ENCODE data around the gene SLC22A4.

GRCh38 chr5:132370181-132370970, 76.2 kb downstream of the SLC22A4 start:
- TF ChIP-seq GABPA (IDR thresholded peaks at IDR 0.05 in 1 of 2, conservative IDR thresholded peaks at IDR 0.05 in 1 of 2) (no peak), CTCF (IDR thresholded peaks at IDR 0.05; ENCODE audit: low read depth, low read length, missing input control) (no peak), HNF4A (conservative IDR thresholded peaks at IDR 0.05) (no peak), EGR1 (IDR thresholded peaks at IDR 0.05; ENCODE audit: low read depth in 2 of 2) (no peak), REST (IDR thresholded peaks at IDR 0.05) (no peak)
